Activated naive CD4-positive, alpha-beta T cell treated with anti-CD3 and anti-CD28 coated beads, Interleukin-2, amount 10 ng/mL, durations not matched to agents 7 days and 5 days (primary cell): Measurements from ENCODE around the gene SATB2.

Source experiments
- CTCF ChIA-PET: fragments of 350-600 bp; sonication (Branson Sonifier 250); formaldehyde crosslinking; loops from one replicate; lab custom pipeline; 2021; ENCODE audit warnings: antibody characterized with exemption; lab: Charles Lee
- DNase-seq: peaks from one replicate; pipeline ENCODE4 v3.0.0-alpha.2; 2020
- H3K27ac Mint-ChIP-seq: one replicate; pipeline ENCODE4 v1.8.0; 2021; ENCODE audit warnings: mild to moderate bottlenecking, moderate library complexity, mixed read lengths
- H3K27me3 Mint-ChIP-seq: one replicate; pipeline ENCODE4 v1.8.0; 2021; ENCODE audit warnings: mild to moderate bottlenecking, mixed read lengths
- H3K36me3 Mint-ChIP-seq: one replicate; pipeline ENCODE4 v1.8.0; 2021; ENCODE audit warnings: mixed read lengths
- H3K4me1 Mint-ChIP-seq: one replicate; pipeline ENCODE4 v1.8.0; 2021; ENCODE audit warnings: mixed read lengths
- H3K4me3 Mint-ChIP-seq: one replicate; pipeline ENCODE4 v1.8.0; 2021; ENCODE audit warnings: mild to moderate bottlenecking, moderate library complexity, mixed read lengths
- H3K9me3 Mint-ChIP-seq: one replicate; pipeline ENCODE4 v1.8.0; 2021; ENCODE audit warnings: mixed read lengths

Gene SATB2

DNA sequence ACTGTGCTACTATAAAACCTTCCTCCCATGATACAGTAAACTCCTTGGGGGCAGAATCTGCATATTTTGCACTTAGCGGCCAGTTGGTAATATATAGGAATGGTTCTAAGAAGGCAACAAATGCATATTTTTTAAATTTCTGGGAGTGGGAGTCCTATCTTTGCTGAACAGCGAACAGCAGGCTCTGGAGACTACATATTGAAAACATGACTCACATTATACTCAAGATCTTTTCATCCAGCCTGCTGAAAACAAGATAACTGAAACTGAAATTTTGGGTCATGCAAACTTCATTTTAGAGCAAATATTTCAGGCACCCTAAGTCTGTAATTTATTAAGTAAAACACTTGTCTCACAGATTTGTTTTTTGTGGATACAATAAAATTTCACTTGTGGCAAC is 122.2 kb downstream of the SATB2 start:
- H3K27me3 Mint-ChIP-seq, result no peaks in the 10 kb centered on the region
- H3K4me1 Mint-ChIP-seq, result no peaks in the 10 kb centered on the region
- H3K9me3 Mint-ChIP-seq, result no peaks in the 10 kb centered on the region
- CTCF ChIA-PET, result no interaction called here
- H3K27ac Mint-ChIP-seq, result no peak overlapping the region
- H3K4me3 Mint-ChIP-seq, result no peak overlapping the region
- DNase-seq, result no peak
- no peaks in the 10 kb centered on the region for H3K36me3 Mint-ChIP-seq

DNA sequence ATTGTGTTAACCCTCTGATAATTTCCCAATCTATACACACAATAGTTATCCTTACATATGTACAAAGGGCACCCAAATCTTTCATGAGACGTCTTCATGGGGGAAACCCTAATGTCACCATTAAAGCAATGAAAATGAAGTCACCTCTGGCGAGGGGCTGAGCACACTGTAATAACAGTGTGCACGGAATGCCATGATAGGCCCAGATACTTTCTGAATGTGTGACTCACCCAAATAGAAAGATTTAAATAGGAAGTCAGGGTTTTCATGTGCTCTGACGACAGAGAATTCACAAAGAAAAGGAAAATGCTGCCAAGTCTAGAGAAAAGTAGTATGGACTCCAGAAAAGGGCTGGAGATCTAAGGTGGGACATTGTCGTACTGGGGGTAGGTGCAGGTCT is 128.3 kb downstream of the SATB2 start:
- no peaks in the 10 kb centered on the region for H3K9me3 Mint-ChIP-seq
- H3K4me1 Mint-ChIP-seq, result no peaks in the 10 kb centered on the region
- no peak for DNase-seq
- CTCF ChIA-PET, result no interaction called here
- H3K36me3 Mint-ChIP-seq, result no peaks in the 10 kb centered on the region
- no peak overlapping the region for H3K27ac Mint-ChIP-seq
- no peak overlapping the region for H3K4me3 Mint-ChIP-seq
- H3K27me3 Mint-ChIP-seq, result no peaks in the 10 kb centered on the region

DNA sequence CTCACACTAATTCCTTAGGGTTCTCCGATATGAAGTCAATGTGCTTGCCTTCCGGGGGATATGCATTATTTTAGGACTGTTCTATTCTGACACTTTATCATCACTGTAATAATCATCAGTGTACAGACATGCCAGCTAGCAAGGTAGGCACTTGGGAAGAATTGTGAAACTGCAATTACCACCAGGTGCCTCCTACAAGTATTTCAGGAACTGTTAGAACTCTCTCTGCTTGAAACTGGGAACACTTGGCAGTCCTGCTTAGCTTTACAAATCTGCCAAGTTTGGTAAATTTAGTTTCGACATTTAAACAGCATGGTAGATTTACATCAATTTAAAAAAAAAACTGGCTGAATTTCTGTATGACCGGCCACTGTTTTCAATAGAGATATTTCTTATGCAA is 128.7 kb downstream of the SATB2 start:
- DNase-seq, result no peak
- H3K27me3 Mint-ChIP-seq, result no peaks in the 10 kb centered on the region
- H3K36me3 Mint-ChIP-seq, result no peaks in the 10 kb centered on the region
- no peak overlapping the region for H3K27ac Mint-ChIP-seq
- no peak overlapping the region for H3K4me3 Mint-ChIP-seq
- no peaks in the 10 kb centered on the region for H3K4me1 Mint-ChIP-seq
- H3K9me3 Mint-ChIP-seq, result no peaks in the 10 kb centered on the region
- CTCF ChIA-PET, result no interaction called here

DNA sequence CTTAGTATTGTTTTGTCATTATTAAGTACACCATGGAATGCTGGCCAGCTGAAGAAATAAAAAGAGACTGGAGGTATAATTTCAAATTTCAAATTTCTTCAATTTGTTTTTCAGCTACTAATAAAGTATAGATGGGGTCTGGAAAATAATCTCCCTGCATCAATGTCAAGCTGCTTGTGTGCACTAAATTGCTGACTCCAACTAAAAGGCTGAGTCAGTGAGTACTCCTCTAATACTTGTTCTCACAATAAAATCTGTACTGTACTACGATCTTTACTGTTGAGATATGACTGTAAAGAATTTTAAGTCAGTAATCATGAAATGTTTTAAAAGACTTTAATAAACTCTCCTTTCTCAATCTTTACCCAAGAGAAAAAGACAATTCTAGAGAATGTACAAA is 131.9 kb downstream of the SATB2 start:
- H3K4me3 Mint-ChIP-seq, result no peak overlapping the region
- H3K27me3 Mint-ChIP-seq, result no peaks in the 10 kb centered on the region
- H3K36me3 Mint-ChIP-seq, result no peaks in the 10 kb centered on the region
- H3K27ac Mint-ChIP-seq, result no peak overlapping the region
- CTCF ChIA-PET, result no interaction called here
- no peaks in the 10 kb centered on the region for H3K4me1 Mint-ChIP-seq
- H3K9me3 Mint-ChIP-seq, result no peaks in the 10 kb centered on the region
- no peak for DNase-seq

DNA sequence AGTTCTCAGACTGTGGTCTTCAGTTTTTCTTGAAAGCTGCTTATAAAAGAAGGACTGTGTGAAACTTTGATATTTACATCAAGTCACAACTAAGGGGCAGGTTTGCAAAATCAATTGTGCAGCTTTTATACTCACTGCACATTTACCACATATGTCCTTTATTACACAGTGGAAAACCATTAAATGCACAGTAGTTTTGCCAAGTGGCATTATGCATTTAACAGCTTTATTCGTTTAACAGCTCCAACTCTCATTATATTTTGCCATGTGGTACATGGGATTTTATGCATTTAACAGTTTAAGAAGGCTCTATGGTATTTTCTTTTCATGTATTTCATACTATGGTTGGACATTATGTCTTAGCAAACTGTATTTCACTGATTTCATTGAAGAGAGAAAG is 135.6 kb downstream of the SATB2 start:
- Mint-ChIP-seq H3K27me3 (no peaks in the 10 kb centered on the region), H3K36me3 (no peaks in the 10 kb centered on the region), H3K4me1 (no peaks in the 10 kb centered on the region), H3K27ac (no peak overlapping the region), H3K4me3 (no peak overlapping the region), H3K9me3 (no peaks in the 10 kb centered on the region)
- no peak for DNase-seq
- CTCF ChIA-PET, result no interaction called here

DNA sequence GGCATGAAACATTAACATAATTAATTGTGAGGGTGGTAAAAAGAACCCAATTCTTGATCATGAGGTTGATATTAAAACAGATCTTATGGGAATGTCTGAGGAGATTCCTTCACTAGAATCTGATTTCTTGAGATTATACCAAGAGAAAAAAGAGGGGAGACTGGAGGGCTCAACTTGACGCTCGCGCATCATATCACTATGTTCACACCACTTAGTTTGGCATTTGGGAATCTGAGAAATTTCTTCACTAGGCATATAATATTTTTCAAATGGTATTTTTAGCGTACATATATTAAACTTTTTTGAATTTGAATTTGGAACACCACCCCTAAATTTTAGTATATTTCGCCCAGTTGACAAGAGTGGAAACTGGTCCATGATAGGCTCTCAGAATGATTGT is 140.1 kb downstream of the SATB2 start:
- no peak overlapping the region for H3K4me3 Mint-ChIP-seq
- H3K27ac Mint-ChIP-seq, result no peak overlapping the region
- H3K4me1 Mint-ChIP-seq, result no peaks in the 10 kb centered on the region
- H3K27me3 Mint-ChIP-seq, result no peaks in the 10 kb centered on the region
- no peaks in the 10 kb centered on the region for H3K9me3 Mint-ChIP-seq
- no peak for DNase-seq
- CTCF ChIA-PET, result no interaction called here
- no peaks in the 10 kb centered on the region for H3K36me3 Mint-ChIP-seq

DNA sequence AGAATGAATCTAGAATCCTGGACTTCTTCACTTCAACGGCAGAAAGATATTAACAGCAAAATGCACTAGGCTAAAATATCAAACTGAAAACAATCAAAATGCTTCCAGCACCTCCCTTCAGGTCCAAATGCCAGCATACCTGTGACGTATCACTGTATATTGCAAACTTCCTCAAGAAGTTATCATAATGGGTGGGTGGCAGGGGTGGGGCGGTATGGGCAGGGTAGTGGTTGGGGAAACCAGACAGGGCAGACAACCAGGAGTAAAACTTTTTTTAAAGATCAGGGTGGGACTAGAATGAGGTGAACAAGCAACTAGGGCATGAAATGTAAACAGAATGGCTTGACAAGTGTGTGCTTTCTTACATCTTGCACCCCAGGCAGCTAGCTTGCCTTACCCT is 140.9 kb downstream of the SATB2 start:
- H3K4me3 Mint-ChIP-seq, result no peak overlapping the region
- H3K27me3 Mint-ChIP-seq, result no peaks in the 10 kb centered on the region
- no peaks in the 10 kb centered on the region for H3K36me3 Mint-ChIP-seq
- DNase-seq, result no peak
- H3K27ac Mint-ChIP-seq, result no peak overlapping the region
- CTCF ChIA-PET, result no interaction called here
- no peaks in the 10 kb centered on the region for H3K4me1 Mint-ChIP-seq
- H3K9me3 Mint-ChIP-seq, result no peaks in the 10 kb centered on the region

DNA sequence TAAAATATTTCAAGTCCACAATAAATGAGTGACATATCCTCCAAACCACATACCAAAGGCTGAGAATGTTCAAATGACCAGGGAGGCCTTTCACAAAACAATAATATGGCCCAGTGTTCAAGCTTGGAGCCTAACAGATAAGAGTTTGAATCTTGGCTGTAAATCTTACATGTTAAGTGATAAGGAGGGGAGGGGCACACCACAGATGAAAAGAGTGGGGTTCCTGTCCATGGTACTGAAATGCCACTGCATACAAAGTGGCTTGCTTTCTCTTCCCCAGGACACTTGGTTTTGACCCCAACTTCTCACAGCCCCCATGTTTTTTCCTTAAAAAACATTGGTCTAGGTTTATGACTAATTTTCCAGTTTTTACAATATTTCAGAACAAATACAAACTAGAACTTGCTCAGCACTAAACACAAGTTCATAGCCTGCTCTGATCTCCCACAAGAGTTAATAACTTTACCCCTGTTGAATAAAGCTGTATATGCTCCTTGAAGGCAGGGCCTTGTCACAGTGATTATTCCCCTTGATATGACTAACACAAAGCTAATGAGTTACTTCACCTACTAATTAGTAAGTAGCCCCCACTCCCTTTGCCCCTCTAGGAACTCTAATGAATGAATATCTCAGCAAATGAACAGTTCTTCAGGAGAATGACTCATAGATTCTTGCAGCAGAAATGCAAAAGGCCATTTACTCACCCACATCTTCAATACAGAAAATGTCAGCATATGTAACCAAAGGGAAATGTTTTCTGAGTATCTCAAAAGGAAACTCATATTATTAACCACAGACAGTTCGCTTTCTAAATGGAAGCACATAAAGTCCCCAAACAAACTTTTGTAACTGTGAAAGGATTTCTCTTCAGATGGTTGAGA is 142.2 kb downstream of the SATB2 start:
- no peaks in the 10 kb centered on the region for H3K4me1 Mint-ChIP-seq
- no peaks in the 10 kb centered on the region for H3K27me3 Mint-ChIP-seq
- H3K9me3 Mint-ChIP-seq, result no peaks in the 10 kb centered on the region
- CTCF ChIA-PET, result no interaction called here
- no peaks in the 10 kb centered on the region for H3K36me3 Mint-ChIP-seq
- H3K4me3 Mint-ChIP-seq, result no peak overlapping the region
- DNase-seq, result peak; percentile 22
- no peak overlapping the region for H3K27ac Mint-ChIP-seq

DNA sequence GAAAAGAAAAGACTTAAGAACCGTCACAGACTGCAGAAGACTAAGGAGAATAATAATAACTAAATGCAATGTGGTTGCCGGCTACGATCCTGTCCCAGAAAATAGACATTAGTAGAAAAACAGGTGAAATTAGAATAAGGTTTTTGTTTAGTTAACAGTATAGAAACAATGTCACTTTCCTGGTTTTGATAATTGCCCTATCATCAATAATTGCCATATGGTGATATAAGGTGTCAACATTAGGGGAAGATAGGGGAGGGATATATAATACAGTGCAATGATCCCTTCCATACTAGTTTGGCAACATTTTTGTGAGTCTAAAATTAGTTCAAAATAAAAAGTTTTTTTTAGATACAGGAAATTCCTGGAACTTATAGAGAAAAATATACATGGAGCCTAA is 144.8 kb downstream of the SATB2 start:
- CTCF ChIA-PET, result no interaction called here
- no peaks in the 10 kb centered on the region for H3K4me1 Mint-ChIP-seq

DNA sequence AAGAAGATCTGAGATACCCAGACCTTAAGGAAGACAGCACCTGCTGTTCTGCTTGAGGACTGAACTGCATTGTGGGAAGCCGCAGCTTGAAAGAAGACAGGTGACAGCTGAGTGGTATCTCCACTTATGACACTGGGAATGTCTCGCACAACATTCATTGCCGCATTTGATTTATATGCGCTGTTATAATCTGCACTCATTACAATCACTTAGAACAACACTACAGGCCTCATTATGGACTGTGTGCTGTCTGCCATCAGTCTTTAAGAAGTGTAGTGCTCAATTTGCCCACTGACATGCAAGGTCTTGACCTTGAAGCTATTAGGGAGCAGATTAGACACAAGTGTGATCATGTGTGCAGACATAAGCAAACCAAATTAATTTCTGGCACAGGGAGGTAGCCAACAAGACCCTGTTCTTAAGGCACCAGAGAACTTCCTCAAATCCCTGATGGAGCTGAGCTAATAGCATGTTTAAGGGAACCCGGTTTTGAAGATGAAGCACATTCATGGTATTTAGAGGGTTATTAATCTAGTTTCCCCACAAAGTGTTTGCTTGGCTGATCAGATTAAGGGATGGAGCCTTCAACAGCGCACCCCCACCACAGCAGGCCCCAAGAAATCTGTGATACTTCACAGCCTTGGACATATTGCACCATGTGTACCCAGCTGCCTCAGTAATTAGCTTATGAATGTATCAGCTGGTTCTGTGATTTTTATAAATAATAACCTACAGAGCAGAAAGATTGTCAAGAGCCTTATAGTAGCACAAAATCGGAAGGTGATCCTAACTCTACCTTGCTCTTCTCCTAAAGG is 146.8 kb downstream of the SATB2 start:
- no peaks in the 10 kb centered on the region for H3K4me1 Mint-ChIP-seq

More for the DNA sequence above, 144.8 kb downstream of the SATB2 start:
- H3K27me3 Mint-ChIP-seq, result no peaks in the 10 kb centered on the region
- H3K9me3 Mint-ChIP-seq, result no peaks in the 10 kb centered on the region
- no peak overlapping the region for H3K4me3 Mint-ChIP-seq
- DNase-seq, result no peak
- no peaks in the 10 kb centered on the region for H3K36me3 Mint-ChIP-seq
- no peak overlapping the region for H3K27ac Mint-ChIP-seq

DNA sequence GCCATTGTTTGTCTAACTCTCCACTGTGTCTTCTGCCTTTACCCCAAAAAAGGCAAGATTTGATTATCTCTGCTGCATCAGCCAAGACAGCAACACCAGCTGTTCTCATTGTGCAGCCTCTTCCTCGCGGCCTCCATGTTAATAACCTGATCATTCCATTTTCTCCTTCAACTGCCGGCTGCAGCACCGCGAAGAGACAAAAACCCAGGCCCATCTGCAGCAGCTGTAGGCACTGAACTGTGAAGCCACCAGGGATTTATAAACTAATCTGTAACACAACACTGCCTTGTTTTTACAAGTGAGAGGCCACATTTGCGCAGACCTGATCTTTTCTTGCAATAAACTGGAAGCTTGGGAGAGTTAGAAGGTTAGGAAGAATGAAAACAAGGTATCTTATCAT is 147.8 kb downstream of the SATB2 start:
- Mint-ChIP-seq H3K4me3 (no peak overlapping the region), H3K36me3 (no peaks in the 10 kb centered on the region), H3K4me1 (no peaks in the 10 kb centered on the region), H3K27ac (no peak overlapping the region), H3K9me3 (no peaks in the 10 kb centered on the region), H3K27me3 (no peaks in the 10 kb centered on the region)
- no peak for DNase-seq
- CTCF ChIA-PET, result no interaction called here

More for the DNA sequence above, 146.8 kb downstream of the SATB2 start:
- no peaks in the 10 kb centered on the region for H3K27me3 Mint-ChIP-seq
- no peak overlapping the region for H3K27ac Mint-ChIP-seq
- H3K9me3 Mint-ChIP-seq, result no peaks in the 10 kb centered on the region
- H3K4me3 Mint-ChIP-seq, result no peak overlapping the region
- CTCF ChIA-PET, result no interaction called here
- no peak for DNase-seq
- no peaks in the 10 kb centered on the region for H3K36me3 Mint-ChIP-seq

DNA sequence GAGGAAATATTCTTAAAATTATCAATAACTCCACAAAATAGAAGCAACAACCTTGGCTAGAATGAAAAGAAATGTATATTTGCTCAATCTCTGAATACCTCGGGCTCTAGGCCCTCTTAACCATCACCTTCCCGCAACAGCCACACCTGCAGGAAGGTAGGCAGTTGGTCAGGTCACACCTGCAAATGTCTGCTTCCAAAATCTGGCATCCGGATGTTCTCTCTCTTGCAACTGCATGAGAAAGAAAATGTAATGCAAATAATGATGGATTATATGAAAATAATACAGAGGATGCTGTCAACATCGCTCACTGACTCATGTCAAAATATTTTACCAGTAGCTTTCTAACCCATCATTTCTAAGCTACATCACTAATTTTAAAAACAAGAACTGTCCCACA is 148.3 kb downstream of the SATB2 start:
- no peaks in the 10 kb centered on the region for H3K36me3 Mint-ChIP-seq
- no peak for DNase-seq
- H3K9me3 Mint-ChIP-seq, result no peaks in the 10 kb centered on the region
- H3K27me3 Mint-ChIP-seq, result no peaks in the 10 kb centered on the region
- no peak overlapping the region for H3K27ac Mint-ChIP-seq
- no peak overlapping the region for H3K4me3 Mint-ChIP-seq
- CTCF ChIA-PET, result no interaction called here
- no peaks in the 10 kb centered on the region for H3K4me1 Mint-ChIP-seq

DNA sequence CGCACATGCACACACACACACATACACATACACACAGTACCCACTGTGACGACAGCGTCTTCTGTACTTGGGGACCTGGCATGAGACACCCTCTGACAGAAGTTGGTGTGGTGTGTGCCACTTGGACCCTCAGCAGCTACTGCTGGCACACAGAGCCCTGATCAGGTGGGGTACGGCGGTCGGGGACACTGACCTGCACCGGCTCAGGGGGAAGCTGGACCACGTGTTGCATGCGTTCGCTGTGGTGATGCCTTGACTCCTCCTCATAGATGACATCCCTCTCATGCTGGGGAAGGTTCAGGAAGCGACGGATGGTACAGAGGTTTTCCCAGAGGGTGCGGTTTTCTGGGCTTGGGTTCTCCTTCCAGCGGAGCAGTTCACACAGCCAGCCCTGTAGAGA is 149.2 kb downstream of the SATB2 start:
- no peaks in the 10 kb centered on the region for H3K9me3 Mint-ChIP-seq
- DNase-seq, result no peak
- CTCF ChIA-PET, result no interaction called here
- H3K27ac Mint-ChIP-seq, result no peak overlapping the region
- H3K36me3 Mint-ChIP-seq, result no peaks in the 10 kb centered on the region
- no peaks in the 10 kb centered on the region for H3K4me1 Mint-ChIP-seq
- no peak overlapping the region for H3K4me3 Mint-ChIP-seq
- no peaks in the 10 kb centered on the region for H3K27me3 Mint-ChIP-seq

DNA sequence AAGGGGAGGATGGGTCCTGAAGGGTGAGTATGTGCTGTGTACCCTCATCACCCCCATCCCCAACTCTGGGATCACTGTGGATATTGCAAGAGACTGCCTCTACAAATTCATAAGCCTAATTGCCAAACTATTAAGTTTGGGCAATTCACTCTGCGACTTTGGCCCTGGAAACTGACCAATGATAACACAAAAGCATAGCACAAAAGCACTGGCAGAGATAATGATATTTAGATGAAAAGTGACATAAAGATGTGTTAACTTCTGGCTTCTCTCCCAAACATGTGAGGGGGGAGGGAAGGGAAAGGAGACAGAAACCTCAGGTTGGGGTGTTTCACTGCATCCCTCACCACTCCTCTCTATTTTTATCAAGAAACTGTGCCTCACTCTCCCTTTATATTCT is 150.3 kb downstream of the SATB2 start:
- Mint-ChIP-seq H3K27ac (no peak overlapping the region), H3K4me1 (no peaks in the 10 kb centered on the region), H3K27me3 (no peaks in the 10 kb centered on the region), H3K9me3 (no peaks in the 10 kb centered on the region), H3K36me3 (no peaks in the 10 kb centered on the region), H3K4me3 (no peak overlapping the region)
- DNase-seq, result no peak
- CTCF ChIA-PET, result no interaction called here

DNA sequence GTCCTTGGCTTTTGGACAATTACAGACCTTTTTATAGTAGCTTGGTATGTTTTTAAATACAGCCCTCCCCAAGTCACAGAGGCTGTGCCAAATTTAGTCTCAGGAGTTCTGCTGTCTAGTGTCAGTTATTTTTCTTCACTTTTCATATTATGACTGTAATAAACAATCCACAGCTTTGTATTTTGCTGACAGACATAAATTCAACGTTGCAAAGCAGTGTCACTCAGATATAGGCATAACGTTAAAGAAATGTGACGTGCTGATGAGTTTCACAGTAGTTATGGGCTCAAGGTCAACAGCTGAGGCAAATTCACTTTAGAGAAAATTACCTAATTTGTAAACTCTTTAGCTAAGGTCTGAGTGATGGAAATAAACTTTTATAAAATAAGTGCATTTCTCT is 151.6 kb downstream of the SATB2 start:
- H3K36me3 Mint-ChIP-seq, result no peaks in the 10 kb centered on the region
- DNase-seq, result no peak
- H3K27ac Mint-ChIP-seq, result no peak overlapping the region
- CTCF ChIA-PET, result no interaction called here
- no peaks in the 10 kb centered on the region for H3K27me3 Mint-ChIP-seq
- H3K4me1 Mint-ChIP-seq, result no peaks in the 10 kb centered on the region
- H3K4me3 Mint-ChIP-seq, result no peak overlapping the region
- H3K9me3 Mint-ChIP-seq, result no peaks in the 10 kb centered on the region
